ENCODE data around the gene EFNB2. TPM values are rescaled to one million over a fixed set of nuclear protein-coding genes. Genes with fewer than 3 reads are reported as not detected.

EFNB2 gene
- total and polyA plus RNA-seq, 2 donors (not counting 3 experiments of a cell fraction or from before 2014, with no cell fraction given) = 50.4 to 69.5 TPM

DNA sequence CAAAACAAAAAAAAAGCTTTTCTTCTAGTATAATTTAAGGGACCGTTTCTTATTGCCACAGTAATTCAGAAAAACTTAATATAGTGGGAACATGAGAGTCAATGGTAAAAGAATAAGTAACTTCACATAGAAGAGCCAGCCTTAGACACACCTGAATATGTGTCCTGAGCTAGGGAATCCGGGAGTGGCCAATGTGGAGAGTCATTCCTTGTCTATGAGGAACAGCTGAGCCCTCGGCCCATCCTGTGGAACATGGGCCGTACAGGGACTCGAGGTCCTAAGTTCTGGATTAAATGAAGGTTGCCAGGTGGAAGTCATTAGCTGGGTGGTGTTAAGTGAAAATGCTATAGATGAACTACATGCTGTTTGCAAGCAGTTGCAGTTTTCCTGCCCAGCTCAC is 32.2 kb downstream of the EFNB2 start:
- dilution Hi-C loops (cut with MboI; ENCODE audit: extremely low pct_ligation_motif_present, low sequenced_read_pairs) = no loop called here
- Histone ChIP-seq H3K79me2 (ENCODE audit: control insufficient read depth, insufficient read depth, low read length) (peaks cover 6% of the 10 kb centered on the region), H3K9ac (replicated peaks; ENCODE audit: extremely low read depth, insufficient read depth, low read length) (no peak overlapping the region), H2AFZ (ENCODE audit: low read depth, low read length) (no peak overlapping the region), H3K4me3 (replicated peaks in 1 of 3; ENCODE audit: insufficient read depth in 1 of 3, low read depth in 1 of 3, low read length in 3 of 3) (no peak overlapping the region), H3K4me1 (ENCODE audit: control insufficient read depth, extremely low read depth, insufficient read depth, low read length) (peaks cover 14% of the 10 kb centered on the region), H3K9me3 (replicated peaks; ENCODE audit: control insufficient read depth, insufficient read depth, low read length) (no peaks in the 10 kb centered on the region), H3K36me3 (ENCODE audit: control insufficient read depth in 2 of 2, extremely low read depth in 1 of 2, insufficient read depth in 2 of 2, low read length in 2 of 2) (peaks cover 7 to 9% of the 10 kb centered on the region in 2 experiments), H3K27ac (ENCODE audit: insufficient read depth, low read depth, low read length) (peak overlapping the region; percentile 42), H3K4me2 (ENCODE audit: insufficient read depth, low read length) (peak overlapping the region; percentile 21), H4K20me1 (replicated peaks; ENCODE audit: control insufficient read depth, extremely low read depth, insufficient read depth, low read length) (no peaks in the 10 kb centered on the region), H3K9me1 (replicated peaks; ENCODE audit: control insufficient read depth, extremely low read depth, insufficient read depth, low read length) (no peaks in the 10 kb centered on the region), H3K27me3 (ENCODE audit: control insufficient read depth in 2 of 2, insufficient read depth in 2 of 2, low read length in 2 of 2) (no peaks in the 10 kb centered on the region)
- BruUV-seq (replicated peaks) = no TSS peak
- FAIRE-seq (no peak), DNase-seq (ENCODE audit: low read depth, low spot score) (no peak)
- intact Hi-C loops (cut with micrococcal nuclease) = no loop called here
- POLR2A ChIA-PET = interaction anchor here (0.7 to 1.4 kb wide), 2 partner anchors 16 to 23 kb away, joined by 3 read pairs; no protein-coding TSS in a partner anchor
- no peak for TF ChIP-seq JUN (IDR thresholded peaks at IDR 0.05; ENCODE audit: borderline replicate concordance, insufficient read depth, insufficient read length, low read depth)
- no peak for TF ChIP-seq FOS (IDR thresholded peaks at IDR 0.05; ENCODE audit: borderline replicate concordance, insufficient read depth, low read length)
- TF ChIP-seq, protein P1, sequence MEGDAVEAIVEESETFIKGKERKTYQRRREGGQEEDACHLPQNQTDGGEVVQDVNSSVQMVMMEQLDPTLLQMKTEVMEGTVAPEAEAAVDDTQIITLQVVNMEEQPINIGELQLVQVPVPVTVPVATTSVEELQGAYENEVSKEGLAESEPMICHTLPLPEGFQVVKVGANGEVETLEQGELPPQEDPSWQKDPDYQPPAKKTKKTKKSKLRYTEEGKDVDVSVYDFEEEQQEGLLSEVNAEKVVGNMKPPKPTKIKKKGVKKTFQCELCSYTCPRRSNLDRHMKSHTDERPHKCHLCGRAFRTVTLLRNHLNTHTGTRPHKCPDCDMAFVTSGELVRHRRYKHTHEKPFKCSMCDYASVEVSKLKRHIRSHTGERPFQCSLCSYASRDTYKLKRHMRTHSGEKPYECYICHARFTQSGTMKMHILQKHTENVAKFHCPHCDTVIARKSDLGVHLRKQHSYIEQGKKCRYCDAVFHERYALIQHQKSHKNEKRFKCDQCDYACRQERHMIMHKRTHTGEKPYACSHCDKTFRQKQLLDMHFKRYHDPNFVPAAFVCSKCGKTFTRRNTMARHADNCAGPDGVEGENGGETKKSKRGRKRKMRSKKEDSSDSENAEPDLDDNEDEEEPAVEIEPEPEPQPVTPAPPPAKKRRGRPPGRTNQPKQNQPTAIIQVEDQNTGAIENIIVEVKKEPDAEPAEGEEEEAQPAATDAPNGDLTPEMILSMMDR (IDR thresholded peaks at IDR 0.05; ENCODE audit: extremely low read depth in 1 of 2, insufficient read depth in 1 of 2, low read depth in 1 of 2, low read length in 2 of 2) = no peak
- no peak for TF ChIP-seq GATA2 (IDR thresholded peaks at IDR 0.05; ENCODE audit: insufficient read depth, insufficient read length, low read depth, low read length)
- TF ChIP-seq MYC (IDR thresholded peaks at IDR 0.05; ENCODE audit: low read depth, low read length) = no peak
- TF ChIP-seq POLR2A (IDR thresholded peaks at IDR 0.05; ENCODE audit: low read depth, low read length) = no peak
- no peak for TF ChIP-seq EZH2 (IDR thresholded peaks at IDR 0.05; ENCODE audit: borderline replicate concordance, low read depth, low read length, severe bottlenecking)
- no peak for TF ChIP-seq POLR2AphosphoS5 (IDR thresholded peaks at IDR 0.05; ENCODE audit: insufficient read depth, low read depth, low read length)
- TF ChIP-seq, protein P2, sequence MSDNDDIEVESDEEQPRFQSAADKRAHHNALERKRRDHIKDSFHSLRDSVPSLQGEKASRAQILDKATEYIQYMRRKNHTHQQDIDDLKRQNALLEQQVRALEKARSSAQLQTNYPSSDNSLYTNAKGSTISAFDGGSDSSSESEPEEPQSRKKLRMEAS (IDR thresholded peaks at IDR 0.05; ENCODE audit: insufficient read depth, insufficient read length) = no peak
- CTCF ChIA-PET = interaction anchor here (0.9 to 1.4 kb wide), 5 partner anchors 10 to 621 kb away, joined by 3 to 6 read pairs (median 3); partner anchors contain the start of gene EFNB2
